HG02884 (cell line): ENCODE data around the gene MYPOP.
A peak's percentile ranks its signal among the peaks of the same experiment; 100 is the strongest.

ENCODE experiments used
- ATAC-seq: cut with Tn5 transposase; IDR thresholded peaks from one replicate; pipeline ENCODE4 v1.9.1; 2021; ENCODE audit warnings: mild to moderate bottlenecking, moderate library complexity; ENCODE audit not compliant: unreplicated experiment

MYPOP gene

GRCh38 chr19:45864629-45865082 is 37.8 kb downstream of the MYPOP start:
- no peak for ATAC-seq

- no peak for ATAC-seq
Observed at GRCh38 chr19:45863840-45864628, 38.4 kb downstream of the MYPOP start, which contains the start of gene FOXA3. TSS of gene FOXA3 (plus strand) at chr19:45864326. CDS start at chr19:45864457, 131 bp downstream.

- no peak for ATAC-seq
Observed at GRCh38 chr19:45863335-45863839, 39.0 kb downstream of the MYPOP start.

- peak; percentile 93 for ATAC-seq
Observed at GRCh38 chr19:45862564-45863334, 39.7 kb downstream of the MYPOP start, which contains the start of gene SYMPK. TSS of gene SYMPK (minus strand) at chr19:45863147. CDS start at chr19:45854495, 8,652 bp downstream.

- ATAC-seq: no peak
Observed at GRCh38 chr19:45862271-45862563, 40.2 kb downstream of the MYPOP start.

GRCh38 chr19:45860359-45861259 is 41.8 kb downstream of the MYPOP start:
- ATAC-seq: no peak

- ATAC-seq: no peak
Observed at GRCh38 chr19:45854167-45854778, 48.1 kb downstream of the MYPOP start.

GRCh38 chr19:45852983-45853382 is 49.4 kb downstream of the MYPOP start:
- ATAC-seq: no peak

- ATAC-seq: no peak
Observed at GRCh38 chr19:45852145-45852750, 50.2 kb downstream of the MYPOP start.

GRCh38 chr19:45848922-45849321 is 53.5 kb downstream of the MYPOP start:
- no peak for ATAC-seq

GRCh38 chr19:45847663-45848062 is 54.8 kb downstream of the MYPOP start:
- ATAC-seq: no peak

DNA sequence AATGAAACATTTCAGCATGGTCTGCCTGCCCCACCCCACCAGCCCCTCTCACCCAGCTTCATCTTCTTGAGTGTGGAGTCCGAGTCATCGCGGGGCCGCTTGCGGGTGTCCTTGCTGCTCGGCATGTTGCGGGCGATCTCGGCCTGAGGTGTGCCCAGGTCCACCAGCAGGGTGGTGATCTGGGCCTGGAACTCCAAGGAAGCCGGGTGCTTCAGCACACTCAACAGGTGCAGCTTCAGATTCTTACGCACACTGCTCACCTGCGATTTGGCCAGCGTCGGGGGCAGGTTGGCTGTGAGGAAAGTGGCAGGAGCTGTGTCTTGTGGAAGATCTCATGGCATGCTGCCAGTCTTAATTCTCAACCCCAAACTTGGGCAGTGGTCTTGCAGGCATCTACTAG is 60.2 kb downstream of the MYPOP start:
- ATAC-seq: no peak
